ENCODE results near the gene ITLN1.

The ITLN1 gene

DNA sequence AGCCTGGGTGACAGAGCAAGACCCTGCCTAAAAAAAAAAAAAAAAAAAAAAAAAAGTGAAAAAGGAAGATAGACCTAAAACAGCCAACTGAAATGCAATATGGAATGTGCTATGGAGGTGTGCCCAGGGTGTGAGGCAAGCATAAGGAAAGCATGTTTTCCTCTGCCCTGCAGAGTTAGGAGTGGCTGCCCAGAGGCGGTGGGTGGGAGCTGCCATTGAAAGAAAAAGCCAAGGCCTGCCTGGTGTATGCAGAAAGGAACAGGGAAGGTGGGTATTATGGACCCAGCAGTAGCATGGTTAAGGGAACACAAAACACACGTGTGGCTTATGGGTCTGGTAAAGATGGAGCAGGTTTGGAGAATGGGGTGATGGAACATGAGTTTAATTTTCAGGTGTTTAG, 31.2 kb downstream of the ITLN1 start:
- no peak for DNase-seq

DNA sequence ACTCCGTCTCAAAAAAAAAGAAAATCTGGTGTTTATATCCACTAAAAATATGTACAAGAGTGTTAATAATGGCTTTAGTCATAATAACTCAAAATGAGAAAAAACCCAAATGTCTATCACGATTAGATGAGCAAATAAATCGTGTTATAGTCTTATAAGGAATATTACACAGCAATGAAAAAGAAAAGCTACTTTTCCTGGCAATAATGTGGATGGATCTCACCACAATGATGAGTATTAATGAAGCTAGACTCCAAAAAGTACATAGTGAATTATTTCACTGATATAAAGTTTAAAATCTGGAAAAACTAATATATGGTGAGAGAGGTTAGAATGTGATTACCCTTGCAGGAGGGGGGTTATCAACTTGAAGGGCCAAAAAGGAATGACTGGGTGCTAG, 32.0 kb downstream of the ITLN1 start:
- DNase-seq, result no peak

DNA sequence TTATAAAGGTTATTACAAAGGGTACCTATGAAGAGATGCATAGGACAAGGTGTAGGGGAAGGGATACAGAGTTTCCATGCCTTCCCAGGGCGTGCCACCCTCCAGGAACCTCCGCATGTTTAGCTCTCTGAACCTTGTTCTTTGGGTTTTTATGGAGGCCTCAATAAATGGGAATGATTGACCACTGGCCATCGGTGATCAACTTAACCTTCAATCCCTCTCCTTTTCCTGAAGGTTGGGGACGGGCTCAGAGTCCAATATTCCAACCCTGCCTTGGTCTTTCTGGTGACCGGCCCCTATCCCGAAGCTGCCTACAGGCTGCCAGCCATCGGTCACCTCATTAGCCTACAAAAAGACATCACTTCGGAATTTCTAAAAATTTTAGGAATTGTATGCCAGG, 34.0 kb downstream of the ITLN1 start:
- DNase-seq, result no peak

DNA sequence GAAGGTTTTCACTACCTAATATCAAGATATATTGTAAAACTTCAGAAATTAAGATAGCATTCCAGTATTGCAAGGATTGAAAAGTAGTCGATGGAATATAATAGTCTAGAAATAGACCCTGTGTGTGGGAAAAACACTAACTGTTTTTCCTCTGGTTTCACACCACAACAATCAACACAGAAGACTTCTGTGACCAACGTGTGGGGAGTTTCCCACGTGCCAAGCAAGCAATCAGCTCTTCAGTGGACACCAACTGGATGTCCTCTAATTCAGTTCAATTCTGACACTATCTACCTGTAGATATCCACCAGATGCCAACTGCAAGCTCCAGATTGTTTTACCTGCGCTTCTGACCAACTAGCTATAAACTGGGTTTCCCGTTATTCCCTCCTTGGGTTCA, 34.4 kb downstream of the ITLN1 start:
- DNase-seq, result no peak

DNA sequence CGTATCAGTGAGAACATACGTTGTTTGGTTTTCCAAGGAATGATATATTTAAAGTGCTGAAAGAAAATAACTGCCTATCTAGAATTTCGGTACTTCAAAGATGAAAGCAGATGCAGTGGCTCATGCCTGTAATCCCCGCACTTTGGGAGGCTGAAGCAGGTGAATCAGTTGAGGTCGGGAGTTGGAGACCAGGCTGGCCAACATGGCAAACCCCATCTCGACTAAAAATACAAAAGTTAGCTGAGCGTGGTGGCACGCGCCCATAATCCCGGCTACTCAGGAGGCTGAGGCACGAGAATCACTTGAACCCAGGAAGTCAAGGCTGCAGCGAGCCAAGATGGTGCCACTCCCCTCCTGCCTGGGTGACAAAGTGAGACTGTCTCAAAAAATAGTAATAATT, 38.7 kb downstream of the ITLN1 start:
- no peak for DNase-seq

DNA sequence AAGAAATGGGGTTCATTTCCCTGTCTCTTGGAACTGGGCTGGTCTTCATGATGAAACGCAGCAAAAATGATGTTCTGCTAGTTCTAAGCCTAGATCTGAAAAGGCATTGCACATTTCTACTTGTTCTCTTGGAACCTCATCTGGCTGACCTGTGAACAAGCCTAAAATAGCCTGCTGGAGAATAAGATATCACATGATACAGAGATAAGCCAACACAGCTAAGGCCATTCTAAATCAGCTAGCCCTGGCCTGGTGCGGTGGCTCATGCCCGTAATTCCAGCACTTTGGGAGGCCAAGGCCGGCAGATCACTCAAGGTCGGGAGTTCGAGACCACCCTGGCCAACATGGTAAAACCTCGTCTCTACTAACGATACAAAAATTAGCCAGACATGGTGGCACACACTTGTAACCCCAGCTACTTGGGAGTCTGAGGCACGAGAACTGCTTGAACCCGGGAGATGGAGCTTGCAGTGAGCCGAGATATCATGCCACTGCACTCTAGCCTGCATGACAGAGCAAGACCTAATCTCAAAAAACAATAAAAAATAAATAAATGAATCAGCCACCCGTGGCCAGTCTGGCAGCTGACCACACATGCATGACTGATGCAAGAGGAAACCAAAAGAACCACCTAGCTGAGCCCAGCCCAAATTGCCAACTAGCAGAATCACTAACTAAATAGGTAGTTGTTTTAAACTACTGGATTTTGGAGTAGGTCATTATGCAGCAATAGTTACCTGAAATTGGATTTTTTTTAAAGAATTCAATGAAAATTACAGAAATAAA, 40.3 kb downstream of the ITLN1 start:
- no peak for DNase-seq

DNA sequence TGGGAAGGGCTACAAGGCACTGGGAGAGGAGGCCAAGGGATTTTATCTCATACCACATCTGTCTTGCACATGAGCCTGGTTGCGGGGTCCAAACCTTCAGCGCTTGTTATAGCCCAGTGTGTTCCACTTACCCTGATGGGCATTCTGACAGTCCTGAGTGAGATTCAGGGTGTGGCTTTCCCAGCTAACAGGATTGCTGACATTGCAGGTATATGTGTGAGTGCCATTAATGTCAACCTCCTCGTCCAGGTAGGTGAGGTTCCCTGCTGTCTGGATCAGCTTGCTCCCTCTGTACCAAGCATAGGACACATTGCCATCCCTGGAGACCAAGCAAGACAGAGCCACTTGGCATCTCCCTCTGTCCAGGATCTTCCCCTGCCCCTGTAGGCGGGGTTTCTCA, 43.9 kb downstream of the ITLN1 start:
- no peak for DNase-seq

DNA sequence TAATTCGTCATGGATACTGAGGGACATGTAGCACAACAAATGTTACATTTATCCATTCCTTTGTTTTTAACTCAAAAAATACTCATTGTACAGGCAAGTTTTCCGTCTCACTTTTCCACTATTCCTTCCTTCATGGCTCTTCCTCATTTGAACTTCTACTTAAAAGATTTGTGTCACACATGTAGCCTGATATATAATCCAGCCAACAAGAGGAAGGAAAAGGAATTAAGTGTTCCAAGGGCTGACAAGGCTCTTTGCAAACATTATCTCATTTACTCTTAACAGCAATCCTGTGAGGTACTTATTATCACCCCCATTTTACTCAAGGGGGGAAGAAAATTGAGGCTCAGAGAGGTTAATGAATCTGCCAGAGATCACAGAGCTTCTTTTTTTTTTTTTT, 45.2 kb downstream of the ITLN1 start:
- no peak for DNase-seq

DNA sequence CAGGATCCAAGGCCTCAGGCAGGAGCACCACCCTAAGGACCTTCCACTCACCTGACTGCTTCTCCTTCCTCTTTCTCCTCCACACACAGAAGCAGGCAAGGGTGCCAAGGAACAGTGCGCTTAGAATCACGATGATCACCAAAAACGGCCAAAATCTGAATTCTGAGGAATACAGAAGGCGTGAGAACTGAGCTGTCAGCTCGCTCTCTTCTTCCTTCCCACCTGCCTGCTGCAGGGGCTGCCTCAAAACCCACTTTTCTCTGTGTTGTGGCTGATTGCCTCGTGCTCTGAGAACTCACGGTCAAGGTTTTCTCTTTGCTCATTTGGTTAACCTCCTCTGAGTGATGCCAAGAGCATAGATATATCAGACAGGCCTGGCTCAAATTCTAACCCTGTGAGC, 46.1 kb downstream of the ITLN1 start:
- no peak for DNase-seq

DNA sequence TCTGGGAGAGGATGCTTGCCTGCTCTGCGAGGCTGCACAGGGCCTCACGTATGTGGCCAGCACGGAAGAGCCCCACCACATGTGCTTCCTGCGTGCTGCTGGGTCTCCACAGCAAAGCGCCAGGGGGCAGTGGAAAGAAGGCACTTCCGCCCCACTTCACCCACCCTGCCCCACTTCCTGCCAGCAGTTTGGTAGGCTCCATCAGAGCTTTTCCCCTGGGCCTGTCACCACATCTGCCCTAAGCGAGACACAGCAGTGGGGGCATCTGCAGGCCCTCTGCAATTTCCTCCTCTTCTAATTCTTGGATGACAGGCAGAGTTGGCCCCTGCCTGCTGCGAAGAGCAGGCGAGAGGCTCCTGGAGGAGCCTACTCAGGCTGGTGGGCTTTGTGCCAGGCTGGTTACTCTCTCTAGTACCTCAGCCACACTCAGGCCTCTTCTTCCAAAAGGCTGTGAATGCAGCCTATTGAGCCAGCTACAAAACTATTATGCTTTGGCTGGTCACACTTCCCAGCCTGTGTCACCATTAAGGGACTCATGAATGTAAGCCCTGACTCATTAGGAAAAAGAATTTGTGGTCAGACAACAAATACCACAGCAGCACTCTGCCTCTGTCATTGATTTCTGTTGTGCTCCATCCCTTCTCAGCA, 47.3 kb downstream of the ITLN1 start:
- DNase-seq, result peak; percentile 97

DNA sequence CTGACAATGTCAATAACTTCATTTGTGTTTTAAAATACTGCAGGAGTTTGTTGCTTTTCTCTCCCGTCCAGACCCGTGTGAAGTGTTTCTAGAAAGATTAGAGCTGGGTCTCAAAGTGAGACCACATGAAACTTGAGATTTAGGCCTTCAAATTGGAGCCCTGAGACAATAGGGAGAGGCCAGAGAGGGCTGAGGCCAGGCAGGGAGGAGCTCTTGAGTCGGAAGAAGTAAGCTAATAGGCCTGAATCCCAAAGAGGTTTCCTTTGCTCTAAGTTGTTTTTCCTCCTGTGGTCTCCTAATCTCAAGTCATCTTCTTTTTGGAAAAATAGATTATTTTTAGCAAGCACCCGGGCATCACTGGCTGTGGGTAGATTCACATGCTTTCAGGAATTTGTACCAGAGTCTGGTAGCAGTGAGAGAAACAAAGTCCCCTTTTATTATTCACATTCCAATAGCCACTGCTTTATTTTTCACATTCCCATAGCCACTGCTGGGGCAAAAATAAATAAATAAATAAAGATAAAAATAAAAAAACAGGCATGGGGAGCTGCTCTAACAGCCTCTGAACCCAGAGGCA, 47.9 kb downstream of the ITLN1 start:
- no peak for DNase-seq

DNA sequence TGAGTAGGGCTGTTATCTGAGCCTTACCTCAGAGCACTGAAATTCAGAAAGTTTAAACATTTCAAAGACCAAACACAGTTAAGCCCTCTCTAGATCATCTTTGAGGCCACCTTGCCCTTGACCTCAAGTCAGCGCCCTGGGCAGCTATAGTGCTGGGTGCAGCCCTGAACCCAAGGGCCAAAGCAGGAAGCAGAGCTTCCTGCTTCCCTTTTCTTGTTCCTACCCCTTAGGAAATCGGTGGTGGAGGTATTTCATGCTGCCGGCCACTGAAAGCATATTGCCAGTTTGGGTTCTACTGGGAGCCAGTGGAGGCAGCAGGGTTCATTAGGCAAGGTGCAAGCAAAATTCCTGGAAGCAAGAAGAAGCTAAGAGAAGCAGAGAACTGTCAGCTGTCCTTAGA, 48.4 kb downstream of the ITLN1 start:
- DNase-seq, result no peak

DNA sequence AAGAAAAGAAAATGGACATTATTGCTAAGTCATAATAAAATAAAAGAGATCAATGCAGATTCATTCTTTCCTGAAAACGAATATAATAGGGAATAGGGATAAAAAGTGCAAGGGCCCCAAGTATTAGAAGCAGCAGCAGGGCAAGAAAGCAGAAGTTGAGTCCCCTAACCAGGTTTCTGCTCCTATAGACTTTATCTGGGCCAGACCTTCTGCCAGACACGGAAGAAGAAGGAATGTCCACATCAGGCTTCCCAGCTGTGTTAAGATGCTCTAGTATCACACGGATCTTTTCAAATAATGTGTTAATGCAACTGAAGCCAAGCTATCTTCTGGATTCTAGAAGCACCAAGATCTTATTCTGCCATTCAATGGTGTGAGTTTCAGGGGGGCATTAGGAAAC, 49.2 kb downstream of the ITLN1 start:
- DNase-seq, result peak; percentile 14

DNA sequence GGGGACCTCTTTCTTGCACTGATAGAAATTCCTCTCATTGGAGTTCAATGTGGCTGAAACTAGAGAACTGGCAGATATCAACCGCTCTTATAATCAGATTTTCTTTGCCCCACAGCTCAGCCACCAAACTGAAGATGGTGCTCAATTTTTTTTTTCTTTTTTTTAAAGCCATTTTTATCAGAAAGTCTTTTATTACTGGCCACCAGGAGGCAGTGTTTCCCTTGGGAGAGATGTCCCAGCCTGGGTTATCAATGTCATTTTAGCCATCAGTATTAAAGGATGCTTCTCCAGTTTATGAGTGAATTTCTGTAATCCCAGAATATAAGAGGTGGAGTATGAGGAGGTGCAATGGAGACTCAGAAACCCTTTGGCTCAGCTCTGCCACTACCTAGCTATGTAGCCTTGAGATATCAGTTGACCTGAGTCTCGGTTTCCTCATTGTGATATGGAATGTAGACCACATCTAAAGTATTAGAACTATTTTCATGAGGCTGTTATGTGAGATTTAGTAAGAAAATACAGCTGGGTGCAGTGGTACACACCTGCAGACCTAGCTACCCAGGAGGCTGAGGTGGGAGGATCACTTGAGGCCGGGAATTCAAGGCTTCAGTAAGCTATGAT, 49.9 kb downstream of the ITLN1 start:
- peak; percentile 5 for DNase-seq

DNA sequence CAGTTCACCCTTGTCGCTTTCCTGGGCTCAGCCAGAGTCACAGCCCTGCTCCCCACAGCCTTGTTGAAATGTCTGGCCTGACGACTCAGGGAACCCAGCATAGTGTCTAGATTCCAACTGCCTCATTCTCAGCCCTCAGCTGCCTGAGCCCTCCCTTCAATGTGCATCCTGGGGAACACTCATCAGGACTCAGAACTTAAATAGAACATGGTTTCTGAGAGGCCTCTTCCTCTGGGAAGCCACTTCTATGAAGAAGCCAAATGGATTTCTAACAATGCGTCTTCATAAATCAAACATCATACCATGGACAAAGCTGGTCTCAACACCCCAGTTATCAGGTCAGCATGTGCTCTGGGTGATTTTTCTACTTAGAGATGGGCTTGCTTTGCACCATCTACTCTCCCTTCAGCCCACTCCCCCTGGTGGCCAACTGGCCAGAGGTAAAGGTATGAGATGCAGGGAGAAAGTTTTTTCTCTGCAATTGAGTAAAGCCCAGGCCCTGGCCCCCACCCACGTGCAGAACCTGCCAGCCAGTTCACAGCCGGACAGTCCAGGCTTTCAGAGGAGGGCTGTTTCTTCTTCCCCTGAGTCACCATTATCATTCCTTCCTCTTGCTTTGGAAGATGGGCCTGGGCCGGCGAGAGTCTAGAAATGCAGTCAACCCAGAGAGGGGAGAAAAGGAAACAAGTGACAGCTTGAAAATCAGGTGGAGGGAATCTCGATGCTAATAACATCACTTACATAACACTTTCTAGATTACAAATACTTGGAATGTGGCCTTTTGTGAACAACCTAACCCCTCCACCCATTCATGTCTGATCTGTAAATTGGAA, 54.4 kb downstream of the ITLN1 start:
- peak; percentile 16 for DNase-seq

DNA sequence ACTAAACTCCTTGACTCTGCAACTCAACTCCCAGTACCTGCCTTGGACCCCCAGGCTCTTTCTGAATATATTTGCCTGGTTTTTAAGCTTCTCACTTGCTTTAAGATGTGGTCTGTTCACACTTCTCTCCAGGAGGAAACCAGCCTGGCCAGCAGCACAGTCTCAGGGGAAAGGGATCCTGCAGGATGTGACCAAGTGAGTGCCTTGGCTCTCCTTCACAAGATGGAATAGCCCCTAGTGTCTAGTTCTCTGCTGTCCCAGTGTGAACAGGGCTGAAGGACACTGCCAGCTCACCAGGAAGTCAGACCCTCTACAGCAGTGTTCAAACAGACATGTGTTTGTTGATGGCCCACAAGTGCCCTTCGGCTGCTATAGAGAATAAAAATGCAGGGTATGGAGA, 55.2 kb downstream of the ITLN1 start:
- DNase-seq, result no peak

DNA sequence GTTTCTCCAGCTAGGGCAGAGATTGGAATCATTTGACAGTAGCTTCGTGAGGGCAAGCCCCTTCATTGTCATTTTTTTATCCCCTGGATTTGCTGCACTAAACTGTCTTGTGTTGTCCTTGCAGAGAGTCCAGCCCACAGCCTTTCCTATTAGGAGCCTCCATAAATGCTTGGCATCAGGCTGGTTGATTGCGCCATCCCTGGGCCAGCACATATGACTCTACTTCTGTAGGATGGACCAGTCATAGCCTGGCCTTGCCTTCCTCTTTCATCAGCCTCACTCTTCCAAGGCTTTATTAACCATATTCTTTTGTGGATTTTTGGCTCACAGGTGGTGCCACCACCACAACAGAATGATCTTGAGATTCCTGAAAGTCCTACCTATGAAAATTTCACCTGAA, 57.6 kb downstream of the ITLN1 start:
- no peak for DNase-seq

DNA sequence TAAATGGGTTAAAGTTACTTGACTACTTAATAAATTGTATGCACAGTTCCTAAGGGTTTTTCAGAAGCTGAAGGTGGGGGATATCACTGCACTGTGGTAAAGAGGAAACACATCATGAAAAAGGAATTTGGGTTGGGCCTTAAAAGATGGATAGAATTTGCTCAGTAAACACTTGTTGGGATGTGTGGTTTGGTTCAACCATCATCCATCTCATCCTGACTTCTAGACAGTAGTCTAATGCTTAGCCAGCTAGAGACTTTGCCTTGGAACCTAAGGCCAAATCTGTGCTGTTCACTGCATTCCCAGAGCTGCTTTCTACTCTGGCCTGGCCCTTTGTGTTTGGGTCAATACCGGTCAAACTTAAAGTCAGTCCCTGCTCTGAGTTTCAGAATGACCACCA, 58.4 kb downstream of the ITLN1 start:
- no peak for DNase-seq

Data from GDM1 (cell line).